A549 (cell line): ENCODE measurements around the gene TMEM225B. TPM values are rescaled to one million over a fixed set of nuclear protein-coding genes. Genes with fewer than 3 reads are reported as not detected.
"Not testable (repeated sequence)": the region's sequence is repeated elsewhere in the genome, so short reads cannot be mapped to it uniquely, and the experiment has no call there.

ENCODE experiments used
- ATAC-seq, 2 experiments: fragments of 200-7000 bp in 1 of 2; fragments of >200 bp in 1 of 2; cut with Nextera tagmentation in 1 of 2; cut with Tn5 transposase in 1 of 2; 3 replicates each; pipeline versions ENCODE4 v1.8.0 to v1.9.1; 2018 to 2020; ENCODE audit warnings: mild to moderate bottlenecking in 1 of 2, moderate library complexity in 1 of 2
- CTCF ChIA-PET: fragments of 300-600 bp; sonication (Branson Sonifier 250); formaldehyde crosslinking; extraction: SDS; loops from one replicate; lab custom pipeline; 2021; ENCODE audit warnings: antibody characterized with exemption, inconsistent platforms; lab: Yijun Ruan, JAX
- POLR2A ChIA-PET: fragments of 350-600 bp; formaldehyde crosslinking; extraction: SDS; loops from one replicate; lab custom pipeline; 2021; ENCODE audit warnings: antibody characterized with exemption, inconsistent platforms; lab: Yijun Ruan, JAX
- DNase-seq, 2 experiments: peaks; one replicate each; pipeline versions ENCODE4 v3.0.0 to v3.0.0-alpha.2; 2011 to 2016; ENCODE audit warnings: low read depth in 1 of 2, low spot score in 1 of 2
- FAIRE-seq: peaks from 2 replicates; lab custom pipeline; 2011; peaks lifted over from hg19 to GRCh38; lab: Jason Lieb, UNC
- H3K27ac ChIP-seq, 2 experiments: fragments of >200 bp; sonication (Bioruptor Twin); formaldehyde crosslinking; 3 replicates each; pipeline ENCODE4 v1.5.1; 2016 to 2017
- H3K4me1 ChIP-seq: fragments of >200 bp; sonication (Bioruptor Twin); formaldehyde crosslinking; 3 replicates; pipeline ENCODE4 v1.6.1; 2016
- H3K4me2 ChIP-seq: fragments of >200 bp; sonication (Bioruptor Twin); formaldehyde crosslinking; 3 replicates; pipeline ENCODE4 v1.6.1; 2016
- H3K4me3 ChIP-seq: fragments of >200 bp; sonication (Bioruptor Twin); formaldehyde crosslinking; 3 replicates; pipeline ENCODE4 v1.5.1; 2016
- H3K9me3 ChIP-seq: fragments of >200 bp; sonication (Bioruptor Twin); formaldehyde crosslinking; 3 replicates; pipeline ENCODE4 v1.6.1; 2016
- BHLHE40 ChIP-seq: IDR thresholded peaks from 2 replicates; pipeline ENCODE4 v1.6.1; 2012; ENCODE audit warnings: low read depth, low read length, inconsistent platforms
- CBX8 ChIP-seq: fragments of 200-600 bp; sonication (generic); IDR thresholded peaks from 2 replicates; pipeline ENCODE4 v1.6.1; 2016
- CTCF ChIP-seq: fragments of >200 bp; sonication (Bioruptor Twin); formaldehyde crosslinking; IDR thresholded peaks from 3 replicates; pipeline ENCODE4 v1.5.1; 2016
- EHF ChIP-seq: fragments of 250-450 bp; sonication (Bioruptor Pico); IDR thresholded peaks from 2 replicates; pipeline ENCODE4 v1.5.0; 2020; ENCODE audit warnings: mild to moderate bottlenecking
- ELK1 ChIP-seq: fragments of 150-350 bp; IDR thresholded peaks from 2 replicates; pipeline ENCODE4 v1.6.1; 2014; ENCODE audit warnings: low read depth, mild to moderate bottlenecking, low read length
- FOSL2 ChIP-seq, 2 experiments: fragments of 450-650 bp in 1 of 2; fragments of >200 bp in 1 of 2; sonication (Bioruptor Twin) in 1 of 2; formaldehyde crosslinking; IDR thresholded peaks; 2 replicates each; pipeline versions ENCODE4 v1.5.0 to v1.6.1; 2016 to 2020; ENCODE audit warnings: mild to moderate bottlenecking in 1 of 2, moderate library complexity in 1 of 2
- HES2 ChIP-seq: fragments of >200 bp; sonication (Bioruptor Twin); formaldehyde crosslinking; IDR thresholded peaks from 2 replicates; pipeline ENCODE4 v1.6.1; 2016
- HMGXB4 ChIP-seq: fragments of 250-450 bp; sonication (Bioruptor Pico); IDR thresholded peaks from 2 replicates; pipeline ENCODE4 v1.5.0; 2021; ENCODE audit warnings: mild to moderate bottlenecking, moderate library complexity, borderline replicate concordance
- HOXA7 ChIP-seq: fragments of 250-450 bp; sonication (Bioruptor Pico); IDR thresholded peaks from 2 replicates; pipeline ENCODE4 v1.5.0; 2020; ENCODE audit warnings: mild to moderate bottlenecking, moderate library complexity
- HOXB13 ChIP-seq: fragments of 250-450 bp; sonication (Bioruptor Pico); IDR thresholded peaks from 2 replicates; pipeline ENCODE4 v1.5.0; 2020; ENCODE audit warnings: low read depth, mild to moderate bottlenecking, moderate library complexity
- MAFK ChIP-seq: fragments of 450-650 bp; IDR thresholded peaks from 2 replicates; pipeline ENCODE4 v1.6.1; 2014; ENCODE audit not compliant: partially characterized antibody
- MAX ChIP-seq: IDR thresholded peaks from 2 replicates; pipeline ENCODE4 v1.6.1; 2012
- NFE2L2 ChIP-seq: fragments of 150-350 bp; conservative IDR thresholded peaks from 2 replicates; pipeline ENCODE4 v1.6.1; 2014; ENCODE audit warnings: low read length
- NR3C1 ChIP-seq: fragments of >200 bp; sonication (Bioruptor Twin); formaldehyde crosslinking; IDR thresholded peaks from 3 replicates; pipeline ENCODE4 v1.6.1; 2017
- PHF8 ChIP-seq: fragments of 200-600 bp; sonication (generic); IDR thresholded peaks from 2 replicates; pipeline ENCODE4 v1.6.1; 2016; ENCODE audit warnings: low read depth, mild to moderate bottlenecking, antibody characterized with exemption, moderate library complexity, borderline replicate concordance
- POLR2AphosphoS2 ChIP-seq: conservative IDR thresholded peaks from 2 replicates; pipeline ENCODE4 v1.6.1; 2012; ENCODE audit warnings: low read length, improper control_type of control experiment, inconsistent platforms
- RAD21 ChIP-seq, 2 experiments: fragments of >200 bp in 1 of 2; sonication (Bioruptor Twin) in 1 of 2; formaldehyde crosslinking in 1 of 2; IDR thresholded peaks in 1 of 2; conservative IDR thresholded peaks in 1 of 2; 2 replicates in 1 of 2; 3 replicates in 1 of 2; pipeline ENCODE4 v1.6.1; 2012 to 2018; ENCODE audit warnings: inconsistent platforms in 1 of 2
- RARB ChIP-seq: fragments of 250-450 bp; sonication (Bioruptor Pico); IDR thresholded peaks from 2 replicates; pipeline ENCODE4 v1.8.0; 2021; ENCODE audit warnings: mild to moderate bottlenecking, moderate library complexity
- RCOR1 ChIP-seq: fragments of 150-350 bp; IDR thresholded peaks from 2 replicates; pipeline ENCODE4 v1.6.1; 2014; ENCODE audit warnings: antibody characterized with exemption, low read length, low read depth
- SMC3 ChIP-seq: fragments of >200 bp; sonication (Bioruptor Twin); formaldehyde crosslinking; IDR thresholded peaks from 3 replicates; pipeline ENCODE4 v1.6.1; 2018; ENCODE audit warnings: inconsistent platforms
- TFCP2L1 ChIP-seq: fragments of 250-450 bp; sonication (Bioruptor Pico); IDR thresholded peaks from 2 replicates; pipeline ENCODE4 v1.5.0; 2021; ENCODE audit warnings: mild to moderate bottlenecking
- ZC3H11A ChIP-seq: fragments of 450-650 bp; IDR thresholded peaks from 2 replicates; pipeline ENCODE4 v1.6.1; 2014; ENCODE audit warnings: antibody characterized with exemption, mild to moderate bottlenecking
- ZFP36 ChIP-seq: fragments of 450-650 bp; IDR thresholded peaks from 2 replicates; pipeline ENCODE4 v1.6.1; 2014; ENCODE audit warnings: borderline replicate concordance; ENCODE audit not compliant: partially characterized antibody
- ZNF302 ChIP-seq: fragments of 250-450 bp; sonication (Bioruptor Pico); IDR thresholded peaks from 2 replicates; pipeline ENCODE4 v1.9.0; 2021; ENCODE audit warnings: inconsistent platforms, mild to moderate bottlenecking, moderate library complexity
- WGBS: methylation state at CpG from one replicate; pipeline ENCODE4 v1.1.6; 2017; ENCODE audit errors: missing lambda C conversion rate; 5-methylcytosine and 5-hydroxymethylcytosine counted together
- polyA plus RNA-seq, 4 experiments: library from polyadenylated mRNA; depleted of rRNA in 3 of 4; stranded (reverse); fragments of >200 nt; fragmentation: RNase III in 1 of 4; extraction: RNeasy Plus Mini Kit Qiagen cat#74134 plus additional on column Dnase treatment in 1 of 4; gene quantifications; 2 replicates in 3 of 4; 3 replicates in 1 of 4; pipeline ENCODE4 v1.2.3, GENCODE V29; 2011 to 2017

TMEM225B gene
- polyA plus RNA-seq, 2 of the 4 experiments (the other 2 are of a cell fraction): 0.59 to 5.4 TPM

- no peak for TF ChIP-seq HMGXB4 (CRISPR knock-in tag)
- TF ChIP-seq HOXA7 (CRISPR knock-in tag): no peak
These were observed 31.6 kb downstream of the TMEM225B start (continued) for GRCh38 chr7:99629643-99630042.

- DNase-seq (peak; percentile 48 to 56), FAIRE-seq (no peak), ATAC-seq (peak; percentile 86 to 87)
- no peak overlapping the region for H3K4me2 ChIP-seq
- H3K4me1 ChIP-seq: no peaks in the 10 kb centered on the region
- peak overlapping the region in 1 of 2 experiments; percentile 15; a peak in 2 of 6 replicates for H3K27ac ChIP-seq
- 36% methylated on average over 9 of the region's 9 CpGs for WGBS
- no peaks in the 10 kb centered on the region for H3K9me3 ChIP-seq
- H3K4me3 ChIP-seq: no peak overlapping the region
- TF ChIP-seq TFCP2L1 (CRISPR knock-in tag): no peak
- TF ChIP-seq SMC3: peak; percentile 85
- no peak for TF ChIP-seq ZNF302 (CRISPR knock-in tag)
- peak; percentile 69 for TF ChIP-seq MAFK
- no peak for TF ChIP-seq RARB
- no peak for TF ChIP-seq MAX
- TF ChIP-seq HOXB13 (CRISPR knock-in tag): no peak
- no peak for TF ChIP-seq BHLHE40
- no peak for TF ChIP-seq POLR2AphosphoS2
- TF ChIP-seq HES2: no peak
- no peak for TF ChIP-seq NR3C1
- no peak for TF ChIP-seq ELK1
- TF ChIP-seq RAD21 (conservative IDR thresholded peaks at IDR 0.05 in 1 of 2, IDR thresholded peaks at IDR 0.05 in 1 of 2): peak; percentile 83 to 87
- TF ChIP-seq PHF8: no peak
- TF ChIP-seq ZFP36: no peak
- peak; percentile 63 for TF ChIP-seq CTCF
- no peak for TF ChIP-seq ZC3H11A
- TF ChIP-seq EHF (CRISPR knock-in tag): no peak
- TF ChIP-seq NFE2L2: no peak
- no peak for TF ChIP-seq CBX8
- TF ChIP-seq FOSL2 (IDR thresholded peaks at IDR 0.05): no peak
- no peak for TF ChIP-seq FOSL2 (CRISPR knock-in tag; IDR thresholded peaks at IDR 0.05)
- TF ChIP-seq RCOR1: no peak
- CTCF ChIA-PET: interaction anchor here (0.6 to 5.2 kb wide), 26 partner anchors 9 to 451 kb away, joined by 3 to 39 read pairs (median 4); partner anchors contain the start of genes TRIM4, ZKSCAN1 and ZSCAN25
- POLR2A ChIA-PET: interaction anchor here (0.6 to 2.2 kb wide), 5 partner anchors 15 to 418 kb away, joined by 3 to 15 read pairs (median 4); partner anchors contain the start of genes TRIM4, ZNF655 and ZSCAN25
These were observed 33.4 kb downstream of the TMEM225B start for GRCh38 chr7:99631295-99632109.

- H3K4me3 ChIP-seq, ATAC-seq, H3K27ac ChIP-seq, DNase-seq, H3K4me1 ChIP-seq, H3K4me2 ChIP-seq, H3K9me3 ChIP-seq, CTCF ChIA-PET, POLR2A ChIA-PET: not testable (repeated sequence)
- FAIRE-seq: peak; percentile 80
- WGBS: 86% methylated on average over 2 of the region's 2 CpGs
These were observed 39.3 kb downstream of the TMEM225B start for GRCh38 chr7:99637414-99637813.
